ENCODE measurements around the gene HEXA. TPM values are rescaled to one million over a fixed set of nuclear protein-coding genes. Genes with fewer than 3 reads are reported as not detected.
"Not testable (repeated sequence)": the region's sequence is repeated elsewhere in the genome, so short reads cannot be mapped to it uniquely, and the experiment has no call there.

The HEXA gene
- total RNA-seq = 10 to 100 TPM; 67.1 to 97.3 TPM

DNA sequence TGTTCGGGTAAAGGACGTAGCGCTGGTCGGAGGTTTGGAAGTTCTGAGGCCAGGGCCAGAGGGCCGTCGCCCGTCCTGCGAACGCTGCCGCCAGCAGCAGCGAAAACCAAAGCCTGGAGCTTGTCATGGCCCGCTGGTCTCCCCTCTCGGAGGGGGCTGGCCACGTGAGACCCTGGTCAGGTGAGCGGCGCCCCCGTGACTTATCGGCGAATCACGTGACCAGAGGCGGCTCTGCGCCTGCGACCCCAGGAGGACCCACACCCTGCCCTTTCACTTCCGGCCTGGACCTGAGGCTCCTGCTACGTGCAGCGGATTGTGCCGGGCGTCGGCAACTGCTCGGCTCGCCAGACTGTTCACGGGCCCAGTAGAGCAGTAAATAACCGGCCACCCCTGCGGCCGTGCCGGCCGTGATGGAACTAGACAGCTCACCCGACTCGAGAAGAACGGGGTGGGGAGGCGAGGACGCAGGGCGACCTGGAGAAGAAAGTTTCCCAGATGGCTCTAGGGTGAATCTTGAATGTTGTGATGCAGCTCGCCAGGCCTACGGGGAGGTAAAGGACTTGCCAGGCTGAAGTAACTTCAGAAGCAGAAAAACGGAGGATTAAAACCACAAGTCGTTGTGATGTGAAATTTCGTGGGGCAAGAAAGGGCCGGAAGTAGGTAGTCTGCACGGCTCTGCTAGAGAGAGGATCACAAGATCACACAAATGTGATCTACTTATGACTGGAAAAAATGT, at the start of gene HEXA:
HEXA (minus strand) TSS at position 169 of the 736 bp plus-strand sequence; CDS start at position 127, 42 bp downstream.
- no peaks in the 10 kb centered on the region for H3K27me3 ChIP-seq
- TF ChIP-seq, protein P1, sequence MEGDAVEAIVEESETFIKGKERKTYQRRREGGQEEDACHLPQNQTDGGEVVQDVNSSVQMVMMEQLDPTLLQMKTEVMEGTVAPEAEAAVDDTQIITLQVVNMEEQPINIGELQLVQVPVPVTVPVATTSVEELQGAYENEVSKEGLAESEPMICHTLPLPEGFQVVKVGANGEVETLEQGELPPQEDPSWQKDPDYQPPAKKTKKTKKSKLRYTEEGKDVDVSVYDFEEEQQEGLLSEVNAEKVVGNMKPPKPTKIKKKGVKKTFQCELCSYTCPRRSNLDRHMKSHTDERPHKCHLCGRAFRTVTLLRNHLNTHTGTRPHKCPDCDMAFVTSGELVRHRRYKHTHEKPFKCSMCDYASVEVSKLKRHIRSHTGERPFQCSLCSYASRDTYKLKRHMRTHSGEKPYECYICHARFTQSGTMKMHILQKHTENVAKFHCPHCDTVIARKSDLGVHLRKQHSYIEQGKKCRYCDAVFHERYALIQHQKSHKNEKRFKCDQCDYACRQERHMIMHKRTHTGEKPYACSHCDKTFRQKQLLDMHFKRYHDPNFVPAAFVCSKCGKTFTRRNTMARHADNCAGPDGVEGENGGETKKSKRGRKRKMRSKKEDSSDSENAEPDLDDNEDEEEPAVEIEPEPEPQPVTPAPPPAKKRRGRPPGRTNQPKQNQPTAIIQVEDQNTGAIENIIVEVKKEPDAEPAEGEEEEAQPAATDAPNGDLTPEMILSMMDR (IDR thresholded peaks at IDR 0.05) = no peak

DNA sequence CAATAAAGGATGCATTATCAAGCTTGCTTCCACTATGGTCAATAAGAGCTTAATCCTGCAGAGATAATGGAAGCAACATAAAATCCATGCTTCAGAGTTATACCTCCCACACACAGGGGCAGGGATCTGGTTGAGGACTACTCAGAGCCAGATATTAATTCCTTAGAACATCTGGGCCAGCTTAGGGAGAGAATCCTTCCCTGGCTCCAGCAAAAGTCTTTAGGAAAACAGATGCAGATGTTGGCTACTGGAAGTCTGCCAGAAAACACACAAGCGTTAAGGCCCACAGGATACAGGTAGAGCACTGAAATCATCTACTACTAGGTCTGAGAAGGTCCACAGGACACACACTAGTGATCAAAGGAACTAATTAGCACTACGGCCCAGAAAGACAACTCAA, 47.4 kb upstream of the HEXA start:
- intact Hi-C loops (cut with DNase I) = no loop called here
- Histone ChIP-seq H3K4me1 (no peaks in the 10 kb centered on the region), H3K36me3 (no peaks in the 10 kb centered on the region), H3K9me3 (no peaks in the 10 kb centered on the region), H3K27me3 (no peaks in the 10 kb centered on the region), H3K9ac (ENCODE audit: low read depth in 2 of 2, low read length in 2 of 2) (no peak overlapping the region), H3K27ac (no peak overlapping the region), H3K4me3 (no peak overlapping the region)
- no peak for DNase-seq
- TF ChIP-seq, protein P1 (IDR thresholded peaks at IDR 0.05) = no peak

More for the DNA sequence above, at the start of gene HEXA:
- Histone ChIP-seq H3K9ac (ENCODE audit: low read depth in 2 of 2, low read length in 2 of 2) (peak within 1 kb of the TSS; percentile 93 to 97), H3K9me3 (no peaks in the 10 kb centered on the region), H3K4me1 (peaks cover 7% of the 10 kb centered on the region), H3K36me3 (no peaks in the 10 kb centered on the region), H3K4me3 (peak within 1 kb of the TSS; percentile 63), H3K27ac (peak within 1 kb of the TSS; percentile 89)
- DNase-seq = peak; percentile 96
- intact Hi-C loops (cut with DNase I) = no loop called here

GRCh38 chr15:72421484-72421883, 45.7 kb upstream of the HEXA start:
- no peaks in the 10 kb centered on the region for H3K27me3 ChIP-seq
- TF ChIP-seq, protein P1 (IDR thresholded peaks at IDR 0.05) = no peak
- no peak overlapping the region for H3K27ac ChIP-seq
- DNase-seq = no peak
- no peaks in the 10 kb centered on the region for H3K36me3 ChIP-seq
- no peak overlapping the region for H3K9ac ChIP-seq (ENCODE audit: low read depth in 2 of 2, low read length in 2 of 2)
- H3K4me1 ChIP-seq = no peaks in the 10 kb centered on the region
- H3K9me3 ChIP-seq = no peaks in the 10 kb centered on the region
- intact Hi-C loops (cut with DNase I) = no loop called here
- no peak overlapping the region for H3K4me3 ChIP-seq

GRCh38 chr15:72420576-72420975, 44.8 kb upstream of the HEXA start:
- Histone ChIP-seq H3K27ac (no peak overlapping the region), H3K4me1 (no peaks in the 10 kb centered on the region), H3K27me3 (no peaks in the 10 kb centered on the region), H3K9ac (ENCODE audit: low read depth in 2 of 2, low read length in 2 of 2) (no peak overlapping the region), H3K4me3 (no peak overlapping the region), H3K36me3 (no peaks in the 10 kb centered on the region), H3K9me3 (no peaks in the 10 kb centered on the region)
- TF ChIP-seq, protein P1 (IDR thresholded peaks at IDR 0.05) = no peak
- intact Hi-C loops (cut with DNase I) = no loop called here
- no peak for DNase-seq

DNA sequence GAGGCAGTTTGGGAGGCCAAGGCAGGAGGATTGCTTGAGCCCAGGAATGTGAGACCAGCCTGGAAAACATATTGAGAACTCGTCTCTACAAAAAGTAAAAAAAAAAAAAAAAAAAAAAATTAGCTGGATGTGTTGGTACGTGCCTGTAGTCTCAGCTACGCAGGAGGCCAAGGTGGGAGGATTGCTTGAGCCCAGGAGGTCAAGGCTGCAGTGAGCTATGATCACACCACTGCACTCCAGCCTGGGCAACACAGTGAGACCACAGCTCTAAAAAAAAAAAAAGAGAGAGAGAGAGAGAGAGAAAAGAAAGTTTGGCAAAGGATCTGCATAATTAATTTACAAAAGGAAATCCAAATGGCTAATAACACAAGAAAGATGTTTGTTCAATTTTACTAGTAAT, 44.0 kb upstream of the HEXA start:
- H3K9me3 ChIP-seq; H3K27ac ChIP-seq; H3K4me1 ChIP-seq; H3K27me3 ChIP-seq; H3K4me3 ChIP-seq; H3K36me3 ChIP-seq; H3K9ac ChIP-seq (ENCODE audit: low read depth in 2 of 2, low read length in 2 of 2); intact Hi-C loops (cut with DNase I); DNase-seq: not testable (repeated sequence)

DNA sequence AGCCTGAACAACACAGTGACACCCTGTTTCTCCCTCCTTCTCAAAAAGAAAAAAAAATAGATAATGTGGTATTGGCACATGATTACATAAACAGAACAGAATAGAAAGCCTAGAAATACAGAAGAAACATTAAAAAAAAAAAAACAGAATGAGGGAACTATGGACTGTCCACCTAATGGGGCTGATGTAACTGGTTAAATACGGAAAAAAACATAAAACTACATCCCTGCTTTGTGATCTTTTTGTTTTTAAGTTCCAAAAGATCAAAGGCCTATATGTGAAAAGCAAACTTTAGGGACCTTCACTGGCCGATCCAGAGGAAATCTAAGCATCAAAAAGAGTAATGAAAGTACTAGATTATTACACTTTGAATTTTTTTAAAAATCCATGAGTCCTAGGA, 39.5 kb upstream of the HEXA start:
- no peaks in the 10 kb centered on the region for H3K36me3 ChIP-seq
- intact Hi-C loops (cut with DNase I) = no loop called here
- TF ChIP-seq, protein P1 (IDR thresholded peaks at IDR 0.05) = no peak

DNA sequence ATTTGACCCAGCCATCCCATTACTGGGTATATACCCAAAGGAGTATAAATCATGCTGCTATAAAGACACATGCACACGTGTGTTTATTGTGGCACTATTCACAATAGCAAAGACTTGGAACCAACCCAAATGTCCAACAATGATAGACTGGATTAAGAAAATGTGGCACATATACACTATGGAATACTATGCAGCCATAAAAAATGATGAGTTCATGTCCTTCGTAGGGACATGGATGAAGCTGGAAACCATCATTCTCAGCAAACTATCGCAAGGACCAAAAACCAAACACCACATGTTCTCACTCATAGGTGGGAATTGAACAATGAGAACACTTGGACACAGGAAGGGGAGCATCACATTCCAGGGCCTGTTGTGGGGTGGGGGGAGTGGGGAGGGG, 37.5 kb upstream of the HEXA start:
- DNase-seq; H3K36me3 ChIP-seq; H3K9ac ChIP-seq (ENCODE audit: low read depth in 2 of 2, low read length in 2 of 2); H3K4me1 ChIP-seq; intact Hi-C loops (cut with DNase I); H3K27me3 ChIP-seq; H3K27ac ChIP-seq; H3K4me3 ChIP-seq; H3K9me3 ChIP-seq: not testable (repeated sequence)

More for the DNA sequence above, 39.5 kb upstream of the HEXA start:
- Histone ChIP-seq H3K27me3 (no peaks in the 10 kb centered on the region), H3K9me3 (no peaks in the 10 kb centered on the region), H3K4me1 (no peaks in the 10 kb centered on the region), H3K9ac (ENCODE audit: low read depth in 2 of 2, low read length in 2 of 2) (no peak overlapping the region), H3K4me3 (no peak overlapping the region), H3K27ac (no peak overlapping the region)
- no peak for DNase-seq
